Regular cardiac myocyte (primary cell): ENCODE results near the gene KAZN. TPM values are rescaled to one million over a fixed set of nuclear protein-coding genes. Genes with fewer than 3 reads are reported as not detected.

Experiments used
- total RNA-seq: library from RNA; depleted of rRNA; stranded (reverse); fragments of >200 nt; gene quantifications from 2 replicates; pipeline ENCODE4 v1.2.3, GENCODE V29; 2014

KAZN gene
- total RNA-seq = 1.7 and 3.4 TPM in 2 replicates

GRCh38 chr1:14598498-14599182 is at the start of gene KAZN:
KAZN (plus strand) TSS chr1:14598685.

GRCh38 chr1:15153184-15153841 is 554.8 kb downstream of the KAZN start, which contains the start of gene TMEM51:
TMEM51 (plus strand) TSS chr1:15153747; CDS start chr1:15215088, 61,341 bp downstream.

